ENCODE results near the gene ROGDI. TPM values are rescaled to one million over a fixed set of nuclear protein-coding genes. Genes with fewer than 3 reads are reported as not detected.

ROGDI gene
- total and polyA plus RNA-seq, 9 of the 15 experiments (the other 6 are each of a cell fraction or from before 2014, with no cell fraction given): 0.97 to 37.3 (median 16.5) TPM

DNA sequence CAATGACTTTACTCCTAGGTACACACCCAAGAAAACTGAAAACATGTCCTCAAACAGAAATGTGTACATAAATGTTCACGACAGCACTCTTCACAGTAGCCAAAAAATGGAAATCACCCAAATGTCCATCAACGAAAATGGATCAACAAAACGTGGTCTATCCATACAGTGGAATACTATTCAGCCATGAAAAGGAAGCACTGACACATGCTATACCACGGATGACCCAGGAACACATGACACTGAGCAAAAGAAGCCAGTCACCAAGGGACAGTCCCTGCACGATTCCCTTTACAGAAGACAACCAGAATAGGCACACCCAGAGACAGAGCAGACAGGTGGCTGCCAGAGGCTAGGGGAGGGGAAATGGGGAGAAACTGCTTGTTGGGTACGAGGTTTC lies 46.7 kb downstream of the ROGDI start (continued):
- TF ChIP-seq, protein P1, sequence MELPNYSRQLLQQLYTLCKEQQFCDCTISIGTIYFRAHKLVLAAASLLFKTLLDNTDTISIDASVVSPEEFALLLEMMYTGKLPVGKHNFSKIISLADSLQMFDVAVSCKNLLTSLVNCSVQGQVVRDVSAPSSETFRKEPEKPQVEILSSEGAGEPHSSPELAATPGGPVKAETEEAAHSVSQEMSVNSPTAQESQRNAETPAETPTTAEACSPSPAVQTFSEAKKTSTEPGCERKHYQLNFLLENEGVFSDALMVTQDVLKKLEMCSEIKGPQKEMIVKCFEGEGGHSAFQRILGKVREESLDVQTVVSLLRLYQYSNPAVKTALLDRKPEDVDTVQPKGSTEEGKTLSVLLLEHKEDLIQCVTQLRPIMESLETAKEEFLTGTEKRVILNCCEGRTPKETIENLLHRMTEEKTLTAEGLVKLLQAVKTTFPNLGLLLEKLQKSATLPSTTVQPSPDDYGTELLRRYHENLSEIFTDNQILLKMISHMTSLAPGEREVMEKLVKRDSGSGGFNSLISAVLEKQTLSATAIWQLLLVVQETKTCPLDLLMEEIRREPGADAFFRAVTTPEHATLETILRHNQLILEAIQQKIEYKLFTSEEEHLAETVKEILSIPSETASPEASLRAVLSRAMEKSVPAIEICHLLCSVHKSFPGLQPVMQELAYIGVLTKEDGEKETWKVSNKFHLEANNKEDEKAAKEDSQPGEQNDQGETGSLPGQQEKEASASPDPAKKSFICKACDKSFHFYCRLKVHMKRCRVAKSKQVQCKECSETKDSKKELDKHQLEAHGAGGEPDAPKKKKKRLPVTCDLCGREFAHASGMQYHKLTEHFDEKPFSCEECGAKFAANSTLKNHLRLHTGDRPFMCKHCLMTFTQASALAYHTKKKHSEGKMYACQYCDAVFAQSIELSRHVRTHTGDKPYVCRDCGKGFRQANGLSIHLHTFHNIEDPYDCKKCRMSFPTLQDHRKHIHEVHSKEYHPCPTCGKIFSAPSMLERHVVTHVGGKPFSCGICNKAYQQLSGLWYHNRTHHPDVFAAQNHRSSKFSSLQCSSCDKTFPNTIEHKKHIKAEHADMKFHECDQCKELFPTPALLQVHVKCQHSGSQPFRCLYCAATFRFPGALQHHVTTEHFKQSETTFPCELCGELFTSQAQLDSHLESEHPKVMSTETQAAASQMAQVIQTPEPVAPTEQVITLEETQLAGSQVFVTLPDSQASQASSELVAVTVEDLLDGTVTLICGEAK (IDR thresholded peaks at IDR 0.05): no peak
- TF ChIP-seq, protein P1 (CRISPR knock-in tag; IDR thresholded peaks at IDR 0.05): no peak
- TF ChIP-seq HNRNPH1 (optimal IDR thresholded peaks at IDR 0.05; ENCODE audit: low read depth, low read length) (no peak), BCOR (IDR thresholded peaks at IDR 0.05) (peak; percentile 86), RBM25 (IDR thresholded peaks at IDR 0.05; ENCODE audit: low read depth, low read length, severe bottlenecking) (peak; percentile 68), ETS2 (tag; IDR thresholded peaks at IDR 0.05; ENCODE audit: borderline replicate concordance, poor library complexity, severe bottlenecking) (no peak), PHF20 (IDR thresholded peaks at IDR 0.05; ENCODE audit: partially characterized antibody) (peak; percentile 50), CBX5 (IDR thresholded peaks at IDR 0.05; ENCODE audit: borderline replicate concordance, low read depth) (no peak), CBX1 (IDR thresholded peaks at IDR 0.05; ENCODE audit: low read depth) (peak; percentile 68; the same call in 1 of the 2 replicates), KDM1A (IDR thresholded peaks at IDR 0.05) (peak; percentile 43 to 57; a peak in 2 of 4 replicates), HOXB6 (CRISPR knock-in tag; IDR thresholded peaks at IDR 0.05; ENCODE audit: borderline replicate concordance) (no peak), ADNP (tag; IDR thresholded peaks at IDR 0.05) (peak; percentile 44; the same call in 1 of the 2 replicates)
- TF ChIP-seq, protein P2, sequence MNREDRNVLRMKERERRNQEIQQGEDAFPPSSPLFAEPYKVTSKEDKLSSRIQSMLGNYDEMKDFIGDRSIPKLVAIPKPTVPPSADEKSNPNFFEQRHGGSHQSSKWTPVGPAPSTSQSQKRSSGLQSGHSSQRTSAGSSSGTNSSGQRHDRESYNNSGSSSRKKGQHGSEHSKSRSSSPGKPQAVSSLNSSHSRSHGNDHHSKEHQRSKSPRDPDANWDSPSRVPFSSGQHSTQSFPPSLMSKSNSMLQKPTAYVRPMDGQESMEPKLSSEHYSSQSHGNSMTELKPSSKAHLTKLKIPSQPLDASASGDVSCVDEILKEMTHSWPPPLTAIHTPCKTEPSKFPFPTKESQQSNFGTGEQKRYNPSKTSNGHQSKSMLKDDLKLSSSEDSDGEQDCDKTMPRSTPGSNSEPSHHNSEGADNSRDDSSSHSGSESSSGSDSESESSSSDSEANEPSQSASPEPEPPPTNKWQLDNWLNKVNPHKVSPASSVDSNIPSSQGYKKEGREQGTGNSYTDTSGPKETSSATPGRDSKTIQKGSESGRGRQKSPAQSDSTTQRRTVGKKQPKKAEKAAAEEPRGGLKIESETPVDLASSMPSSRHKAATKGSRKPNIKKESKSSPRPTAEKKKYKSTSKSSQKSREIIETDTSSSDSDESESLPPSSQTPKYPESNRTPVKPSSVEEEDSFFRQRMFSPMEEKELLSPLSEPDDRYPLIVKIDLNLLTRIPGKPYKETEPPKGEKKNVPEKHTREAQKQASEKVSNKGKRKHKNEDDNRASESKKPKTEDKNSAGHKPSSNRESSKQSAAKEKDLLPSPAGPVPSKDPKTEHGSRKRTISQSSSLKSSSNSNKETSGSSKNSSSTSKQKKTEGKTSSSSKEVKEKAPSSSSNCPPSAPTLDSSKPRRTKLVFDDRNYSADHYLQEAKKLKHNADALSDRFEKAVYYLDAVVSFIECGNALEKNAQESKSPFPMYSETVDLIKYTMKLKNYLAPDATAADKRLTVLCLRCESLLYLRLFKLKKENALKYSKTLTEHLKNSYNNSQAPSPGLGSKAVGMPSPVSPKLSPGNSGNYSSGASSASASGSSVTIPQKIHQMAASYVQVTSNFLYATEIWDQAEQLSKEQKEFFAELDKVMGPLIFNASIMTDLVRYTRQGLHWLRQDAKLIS (CRISPR knock-in tag; IDR thresholded peaks at IDR 0.05): no peak

Data from K562 (cell line).